ENCODE data around the gene SLIT1.
"Not testable (repeated sequence)": the region's sequence is repeated elsewhere in the genome, so short reads cannot be mapped to it uniquely, and the experiment has no call there.

SLIT1 gene

GRCh38 chr10:97082575-97082974, 103.2 kb downstream of the SLIT1 start:
- not testable (repeated sequence) for H3K23ac ChIP-seq (ENCODE audit: low read length in 2 of 2); H3K4me1 ChIP-seq (ENCODE audit: control insufficient read depth, insufficient read depth, low read depth, low read length); H3K14ac ChIP-seq (ENCODE audit: low read length in 2 of 2); DNase-seq; H2BK15ac ChIP-seq (ENCODE audit: low read depth, poor library complexity, severe bottlenecking); H3K79me1 ChIP-seq (replicated peaks; ENCODE audit: low read length, poor library complexity, severe bottlenecking); H2BK5ac ChIP-seq (ENCODE audit: low read depth, low read length, poor library complexity, severe bottlenecking); H2AK5ac ChIP-seq (ENCODE audit: low read length, severe bottlenecking); H3K9me3 ChIP-seq (ENCODE audit: control insufficient read depth, low read length); H4K91ac ChIP-seq (ENCODE audit: low read length); H3K4me2 ChIP-seq (ENCODE audit: low read length, poor library complexity, severe bottlenecking); H3K27ac ChIP-seq (ENCODE audit: low read length, poor library complexity, severe bottlenecking); H2AFZ ChIP-seq (ENCODE audit: low read depth, low read length); H2BK120ac ChIP-seq (ENCODE audit: low read depth, low read length); H3K9ac ChIP-seq (ENCODE audit: low read length); H3K36me3 ChIP-seq (ENCODE audit: control insufficient read depth in 1 of 2, insufficient read depth in 2 of 2, low read depth in 1 of 2, low read length in 2 of 2); H4K8ac ChIP-seq (ENCODE audit: low read length); H3K4me3 ChIP-seq (ENCODE audit: insufficient read depth in 1 of 2, low read depth in 1 of 2, low read length in 2 of 2); H3K18ac ChIP-seq (ENCODE audit: low read depth in 1 of 2, low read length in 2 of 2); H3K4ac ChIP-seq (ENCODE audit: low read depth in 1 of 2, low read length in 2 of 2); H2BK12ac ChIP-seq (ENCODE audit: low read length in 2 of 2)
- WGBS = 78% methylated on average over 6 of the region's 7 CpGs
- peaks cover 60 to 66% of the 10 kb centered on the region in 2 experiments for H3K27me3 ChIP-seq (ENCODE audit: control insufficient read depth in 1 of 2, insufficient read depth in 1 of 2, low read length in 2 of 2)

- Histone ChIP-seq H2BK15ac (ENCODE audit: low read depth, poor library complexity, severe bottlenecking) (no peak overlapping the region), H3K18ac (ENCODE audit: low read depth in 1 of 2, low read length in 2 of 2) (no peak overlapping the region), H3K27ac (ENCODE audit: low read length, poor library complexity, severe bottlenecking) (no peak overlapping the region), H4K8ac (ENCODE audit: low read length) (no peak overlapping the region), H2AFZ (ENCODE audit: low read depth, low read length) (no peak overlapping the region), H3K27me3 (ENCODE audit: control insufficient read depth in 1 of 2, insufficient read depth in 1 of 2, low read length in 2 of 2) (peaks cover 62 to 66% of the 10 kb centered on the region in 2 experiments), H3K4me2 (ENCODE audit: low read length, poor library complexity, severe bottlenecking) (no peak overlapping the region), H3K14ac (ENCODE audit: low read length in 2 of 2) (no peak overlapping the region), H2BK12ac (ENCODE audit: low read length in 2 of 2) (no peak overlapping the region), H2BK5ac (ENCODE audit: low read depth, low read length, poor library complexity, severe bottlenecking) (no peak overlapping the region), H3K23ac (ENCODE audit: low read length in 2 of 2) (no peak overlapping the region), H3K9ac (ENCODE audit: low read length) (no peak overlapping the region), H3K4ac (ENCODE audit: low read depth in 1 of 2, low read length in 2 of 2) (no peak overlapping the region), H3K4me3 (ENCODE audit: insufficient read depth in 1 of 2, low read depth in 1 of 2, low read length in 2 of 2) (no peak overlapping the region), H3K36me3 (ENCODE audit: control insufficient read depth in 1 of 2, insufficient read depth in 2 of 2, low read depth in 1 of 2, low read length in 2 of 2) (no peaks in the 10 kb centered on the region), H4K91ac (ENCODE audit: low read length) (no peak overlapping the region), H2BK120ac (ENCODE audit: low read depth, low read length) (no peak overlapping the region), H3K9me3 (ENCODE audit: control insufficient read depth, low read length) (no peaks in the 10 kb centered on the region), H3K79me1 (replicated peaks; ENCODE audit: low read length, poor library complexity, severe bottlenecking) (no peaks in the 10 kb centered on the region), H3K4me1 (ENCODE audit: control insufficient read depth, insufficient read depth, low read depth, low read length) (no peaks in the 10 kb centered on the region), H2AK5ac (ENCODE audit: low read length, severe bottlenecking) (no peak overlapping the region)
- WGBS = 16% methylated on average over 6 of the region's 6 CpGs
- peak; percentile 55 for DNase-seq
Measured at GRCh38 chr10:97081621-97082235, 104.0 kb downstream of the SLIT1 start.

- Histone ChIP-seq H3K9me3 (ENCODE audit: control insufficient read depth, low read length) (no peaks in the 10 kb centered on the region), H3K27me3 (ENCODE audit: control insufficient read depth in 1 of 2, insufficient read depth in 1 of 2, low read length in 2 of 2) (peaks cover 77 to 79% of the 10 kb centered on the region in 2 experiments), H3K14ac (ENCODE audit: low read length in 2 of 2) (no peak overlapping the region), H3K4me2 (ENCODE audit: low read length, poor library complexity, severe bottlenecking) (no peak overlapping the region), H3K18ac (ENCODE audit: low read depth in 1 of 2, low read length in 2 of 2) (no peak overlapping the region), H3K27ac (ENCODE audit: low read length, poor library complexity, severe bottlenecking) (no peak overlapping the region), H2BK5ac (ENCODE audit: low read depth, low read length, poor library complexity, severe bottlenecking) (no peak overlapping the region), H2BK12ac (ENCODE audit: low read length in 2 of 2) (no peak overlapping the region), H2AK5ac (ENCODE audit: low read length, severe bottlenecking) (no peak overlapping the region), H3K4me1 (ENCODE audit: control insufficient read depth, insufficient read depth, low read depth, low read length) (no peaks in the 10 kb centered on the region), H2BK15ac (ENCODE audit: low read depth, poor library complexity, severe bottlenecking) (no peak overlapping the region), H3K79me1 (replicated peaks; ENCODE audit: low read length, poor library complexity, severe bottlenecking) (no peaks in the 10 kb centered on the region), H4K8ac (ENCODE audit: low read length) (no peak overlapping the region), H3K23ac (ENCODE audit: low read length in 2 of 2) (no peak overlapping the region), H2BK120ac (ENCODE audit: low read depth, low read length) (no peak overlapping the region), H2AFZ (ENCODE audit: low read depth, low read length) (no peak overlapping the region), H3K4me3 (ENCODE audit: insufficient read depth in 1 of 2, low read depth in 1 of 2, low read length in 2 of 2) (no peak overlapping the region), H4K91ac (ENCODE audit: low read length) (no peak overlapping the region), H3K9ac (ENCODE audit: low read length) (no peak overlapping the region), H3K4ac (ENCODE audit: low read depth in 1 of 2, low read length in 2 of 2) (no peak overlapping the region), H3K36me3 (ENCODE audit: control insufficient read depth in 1 of 2, insufficient read depth in 2 of 2, low read depth in 1 of 2, low read length in 2 of 2) (no peaks in the 10 kb centered on the region)
- DNase-seq = no peak
- WGBS = 58% methylated on average over 6 of the region's 7 CpGs
Measured at GRCh38 chr10:97080051-97080776, 105.5 kb downstream of the SLIT1 start.

GRCh38 chr10:97079448-97079847, 106.3 kb downstream of the SLIT1 start:
- Histone ChIP-seq H3K36me3 (ENCODE audit: control insufficient read depth in 1 of 2, insufficient read depth in 2 of 2, low read depth in 1 of 2, low read length in 2 of 2) (no peaks in the 10 kb centered on the region), H3K14ac (ENCODE audit: low read length in 2 of 2) (no peak overlapping the region), H3K4me1 (ENCODE audit: control insufficient read depth, insufficient read depth, low read depth, low read length) (no peaks in the 10 kb centered on the region), H3K9ac (ENCODE audit: low read length) (no peak overlapping the region), H3K27ac (ENCODE audit: low read length, poor library complexity, severe bottlenecking) (no peak overlapping the region), H2BK15ac (ENCODE audit: low read depth, poor library complexity, severe bottlenecking) (no peak overlapping the region), H3K79me1 (replicated peaks; ENCODE audit: low read length, poor library complexity, severe bottlenecking) (no peaks in the 10 kb centered on the region), H3K23ac (ENCODE audit: low read length in 2 of 2) (no peak overlapping the region), H3K4me3 (ENCODE audit: insufficient read depth in 1 of 2, low read depth in 1 of 2, low read length in 2 of 2) (no peak overlapping the region), H3K4me2 (ENCODE audit: low read length, poor library complexity, severe bottlenecking) (no peak overlapping the region), H4K8ac (ENCODE audit: low read length) (no peak overlapping the region), H2AK5ac (ENCODE audit: low read length, severe bottlenecking) (no peak overlapping the region), H3K4ac (ENCODE audit: low read depth in 1 of 2, low read length in 2 of 2) (no peak overlapping the region), H3K27me3 (ENCODE audit: control insufficient read depth in 1 of 2, insufficient read depth in 1 of 2, low read length in 2 of 2) (peaks cover 85 to 87% of the 10 kb centered on the region in 2 experiments), H3K9me3 (ENCODE audit: control insufficient read depth, low read length) (no peaks in the 10 kb centered on the region), H2BK120ac (ENCODE audit: low read depth, low read length) (no peak overlapping the region), H2BK12ac (ENCODE audit: low read length in 2 of 2) (no peak overlapping the region), H2BK5ac (ENCODE audit: low read depth, low read length, poor library complexity, severe bottlenecking) (no peak overlapping the region), H3K18ac (ENCODE audit: low read depth in 1 of 2, low read length in 2 of 2) (no peak overlapping the region), H2AFZ (ENCODE audit: low read depth, low read length) (no peak overlapping the region), H4K91ac (ENCODE audit: low read length) (no peak overlapping the region)
- WGBS = 82% methylated on average over 3 of the region's 3 CpGs
- DNase-seq = no peak

Data from mesenchymal stem cell (in vitro differentiated cells and primary cell).